HepG2 (cell line): ENCODE measurements around the gene GNPNAT1. TPM values are rescaled to one million over a fixed set of nuclear protein-coding genes. Genes with fewer than 3 reads are reported as not detected.
A peak's percentile ranks its signal among the peaks of the same experiment; 100 is the strongest.
"Not testable (repeated sequence)": the region's sequence is repeated elsewhere in the genome, so short reads cannot be mapped to it uniquely, and the experiment has no call there.

Source experiments
- ATAC-seq: fragments of 200-7000 bp; cut with Tn5 transposase; 3 replicates; pipeline ENCODE4 v1.9.1; 2020; ENCODE audit warnings: mild to moderate bottlenecking, moderate library complexity
- BruUV-seq: library from RNA; stranded (reverse); fragments of 400-500 nt; replicated peaks from 2 replicates; lab custom pipeline; 2021; lab: Mats Ljungman, UMichigan
- CTCF ChIA-PET: fragments of 300-600 bp; formaldehyde crosslinking; extraction: SDS; loops from one replicate; lab custom pipeline; 2021; ENCODE audit warnings: low total read pairs, inconsistent platforms, low intra/inter-chr PET ratio; lab: Yijun Ruan, JAX
- POLR2A ChIA-PET: fragments of 350-600 bp; sonication (Branson Sonifier 250); formaldehyde crosslinking; loops from one replicate; lab custom pipeline; 2020; ENCODE audit warnings: antibody characterized with exemption, inconsistent platforms; lab: Yijun Ruan, JAX
- DNase-seq: peaks from one replicate; pipeline ENCODE4 v3.0.0-alpha.2; 2015; ENCODE audit warnings: low spot score
- FAIRE-seq: peaks from 3 replicates; lab custom pipeline; 2011; peaks lifted over from hg19 to GRCh38; lab: Jason Lieb, UNC
- H2AFZ ChIP-seq: one replicate; pipeline ENCODE4 v1.6.1; 2011; ENCODE audit warnings: low read length, inconsistent platforms
- H3K27ac ChIP-seq: fragments of 300-600 bp; 3 replicates; pipeline ENCODE4 v1.8.0; 2011; ENCODE audit warnings: mixed run types, mild to moderate bottlenecking, mixed read lengths, low read length, inconsistent platforms; ENCODE audit not compliant: insufficient read depth; ENCODE audit errors: extremely low read length
- H3K27me3 ChIP-seq, 2 experiments: fragments of 200-600 bp in 1 of 2; 2 replicates in 1 of 2; 3 replicates in 1 of 2; pipeline versions ENCODE4 v1.6.0 to v1.8.0; 2011; ENCODE audit warnings: low read length in 2 of 2, mild to moderate bottlenecking in 2 of 2, moderate library complexity in 2 of 2, inconsistent platforms in 1 of 2; ENCODE audit not compliant: insufficient read depth in 2 of 2, control insufficient read depth in 1 of 2
- H3K36me3 ChIP-seq, 2 experiments: fragments of 200-600 bp in 1 of 2; replicated peaks in 1 of 2; 2 replicates in 1 of 2; 3 replicates in 1 of 2; pipeline versions ENCODE4 v1.5.1 to v1.8.0; 2011; ENCODE audit warnings: low read length in 2 of 2, inconsistent platforms in 1 of 2; ENCODE audit not compliant: insufficient read depth in 2 of 2, control insufficient read depth in 1 of 2
- H3K4me1 ChIP-seq: 2 replicates; pipeline ENCODE4 v1.5.1; 2012; ENCODE audit warnings: low read length, inconsistent platforms; ENCODE audit not compliant: insufficient read depth
- H3K4me2 ChIP-seq: 2 replicates; pipeline ENCODE4 v1.6.0; 2011; ENCODE audit warnings: low read depth, low read length, inconsistent platforms
- H3K4me3 ChIP-seq, 3 experiments: fragments of 200-600 bp in 1 of 3; sonication (generic), shearing (Covaris generic) in 1 of 3; replicated peaks in 1 of 3; 2 replicates each; pipeline ENCODE4 v1.5.1; 2011 to 2016; ENCODE audit warnings: low read length in 3 of 3, inconsistent platforms in 2 of 3, low read depth in 2 of 3, mild to moderate bottlenecking in 2 of 3, control low read depth in 1 of 3, mixed read lengths in 1 of 3; ENCODE audit not compliant: insufficient read depth in 1 of 3
- H3K79me2 ChIP-seq: one replicate; pipeline ENCODE4 v1.6.1; 2011; ENCODE audit warnings: low read length, inconsistent platforms; ENCODE audit not compliant: insufficient read depth
- H3K9ac ChIP-seq: 2 replicates; pipeline ENCODE4 v1.6.0; 2011; ENCODE audit warnings: mild to moderate bottlenecking, low read depth, low read length, inconsistent platforms; ENCODE audit not compliant: insufficient read depth
- H3K9me3 ChIP-seq: 2 replicates; pipeline ENCODE4 v1.5.1; 2012; ENCODE audit warnings: mild to moderate bottlenecking, low read length
- H4K20me1 ChIP-seq: 2 replicates; pipeline ENCODE4 v1.6.0; 2011; ENCODE audit warnings: inconsistent platforms, mild to moderate bottlenecking, low read length, moderate library complexity; ENCODE audit not compliant: insufficient read depth
- ASH2L ChIP-seq: fragments of 300-600, 200-600 bp; sonication (generic); IDR thresholded peaks from 2 replicates; pipeline ENCODE4 v1.7.0; 2017; ENCODE audit warnings: low read depth, mild to moderate bottlenecking, moderate library complexity, mixed read lengths, low read length; ENCODE audit not compliant: insufficient read length
- BCLAF1 ChIP-seq: fragments of 450-650 bp; IDR thresholded peaks from 2 replicates; pipeline ENCODE4 v1.6.1; 2017; ENCODE audit warnings: mild to moderate bottlenecking
- SIN3A ChIP-seq: IDR thresholded peaks from 2 replicates; pipeline ENCODE4 v1.6.1; 2011; ENCODE audit warnings: low read depth, mild to moderate bottlenecking, control low read depth, low read length, borderline replicate concordance
- ZNF225 ChIP-seq: sonication (generic); formaldehyde crosslinking; IDR thresholded peaks from 2 replicates; pipeline ENCODE4 v1.4.0; 2020; ENCODE audit warnings: mild to moderate bottlenecking, missing genetic modification reagents
- WGBS: methylation state at CpG from one replicate; pipeline ENCODE4 v1.1.6; 2017; ENCODE audit warnings: low lambda C conversion rate; 5-methylcytosine and 5-hydroxymethylcytosine counted together
- in situ Hi-C: cut with HindIII; loops from 2 replicates; pipeline ENCODE4 v1.10.0; 2017; ENCODE audit warnings: low pct_unique_long_range_greater_than_20kb; ENCODE audit not compliant: extremely low pct_ligation_motif_present
- intact Hi-C: fragments of 100-400 bp; cut with micrococcal nuclease; formaldehyde crosslinking; loops from one replicate; pipeline ENCODE4 v1.10.0; 2022; ENCODE audit not compliant: unreplicated experiment
- polyA plus RNA-seq, 8 experiments: library from polyadenylated mRNA; depleted of rRNA in 3 of 8; stranded (reverse) in 7 of 8; unstranded in 1 of 8; fragments of >200 nt; fragmentation: Illumina TruSeq in 4 of 8; extraction: Trizol in 4 of 8; gene quantifications; 2 replicates each; pipeline versions ENCODE4 v1.2.1 to v1.2.3, GENCODE V29; 2011 to 2016; ENCODE audit warnings: low read depth in 4 of 8, missing spikeins in 1 of 8, mixed read lengths in 1 of 8; ENCODE audit not compliant: insufficient read depth in 1 of 8
- total RNA-seq, 5 experiments: library from RNA; depleted of rRNA; stranded (reverse); fragments of >200 nt; fragmentation: Illumina TruSeq; extraction: Trizol; gene quantifications; 2 replicates each; pipeline ENCODE4 v1.2.3, GENCODE V29; 2016; ENCODE audit warnings: low read depth in 1 of 5

Gene GNPNAT1
- total and polyA plus RNA-seq, 2 of the 13 experiments (the other 11 are each of a cell fraction or from before 2014, with no cell fraction given) = 38.3 to 54.9 TPM

- TF ChIP-seq SIN3A = no peak; the same call in 1 of the 2 replicates
- TF ChIP-seq ZNF225 = peak; percentile 72; the same call in 1 of the 2 replicates
- TF ChIP-seq, all 625 proteins: peak for 207
These were observed 61.3 kb downstream of the GNPNAT1 start, which contains the start of gene STYX (continued) for GRCh38 chr14:52729925-52730708.

- Histone ChIP-seq H3K4me1 (peaks cover 27% of the 10 kb centered on the region), H3K9ac (no peak overlapping the region), H3K9me3 (no peaks in the 10 kb centered on the region), H3K27ac (peak overlapping the region; percentile 23), H2AFZ (no peak overlapping the region), H3K79me2 (peaks cover 39% of the 10 kb centered on the region), H4K20me1 (no peaks in the 10 kb centered on the region), H3K36me3 (peaks cover 2 to 22% of the 10 kb centered on the region in 2 experiments; a peak in 4 of 5 replicates), H3K27me3 (no peaks in the 10 kb centered on the region; a peak in 1 of 5 replicates), H3K4me2 (peak overlapping the region; percentile 64), H3K4me3 (peak overlapping the region; percentile 40 to 90 (median 51); a peak in 5 of 6 replicates)
- BruUV-seq = no TSS peak
- in situ Hi-C loops = no loop called here
- WGBS = 10% methylated on average over 7 of the region's 8 CpGs
- ATAC-seq (no peak), FAIRE-seq (peak; percentile 84), DNase-seq (no peak)
- intact Hi-C loops = loop anchor here (10.0 kb wide), 1 partner anchor 45 kb away; no protein-coding TSS in a partner anchor
- CTCF ChIA-PET = no interaction called here
- POLR2A ChIA-PET = interaction anchor here (0.7 to 2.3 kb wide), 13 partner anchors 9 to 177 kb away, joined by 3 to 19 read pairs (median 4); partner anchors contain the start of genes ERO1A, GNPNAT1, GPR137C and PSMC6
- TF ChIP-seq BCLAF1 (no peak), ASH2L (peak; percentile 1)
- TF ChIP-seq, all 625 proteins: peak for 1
These were observed 61.9 kb downstream of the GNPNAT1 start for GRCh38 chr14:52729585-52729924.

- POLR2A ChIA-PET = interaction anchor here (0.7 to 2.1 kb wide), 10 partner anchors 9 to 177 kb away, joined by 3 to 17 read pairs (median 4); partner anchors contain the start of genes ERO1A, GPR137C, PSMC6 and TXNDC16
These were observed 62.4 kb downstream of the GNPNAT1 start for GRCh38 chr14:52729035-52729434.

More at GRCh38 chr14:52729035-52729434, 62.4 kb downstream of the GNPNAT1 start:
- H3K27ac ChIP-seq = peak overlapping the region; percentile 23
- H2AFZ ChIP-seq, H3K9me3 ChIP-seq, BruUV-seq, H3K9ac ChIP-seq, FAIRE-seq, DNase-seq, in situ Hi-C loops, H3K27me3 ChIP-seq, H3K4me2 ChIP-seq, CTCF ChIA-PET, ATAC-seq, H3K4me3 ChIP-seq, H4K20me1 ChIP-seq: not testable (repeated sequence)
- peaks cover 36% of the 10 kb centered on the region for H3K79me2 ChIP-seq
- peaks cover 4 to 27% of the 10 kb centered on the region in 2 experiments; a peak in 4 of 5 replicates for H3K36me3 ChIP-seq
- peaks cover 23% of the 10 kb centered on the region for H3K4me1 ChIP-seq
- 98% methylated on average over 15 of the region's 15 CpGs for WGBS
- intact Hi-C loops = loop anchor here (10.0 kb wide), 1 partner anchor 46 kb away; no protein-coding TSS in a partner anchor
